ENCODE measurements around the gene PPP1R14C. TPM values are rescaled to one million over a fixed set of nuclear protein-coding genes. Genes with fewer than 3 reads are reported as not detected.

The PPP1R14C gene, protein sequence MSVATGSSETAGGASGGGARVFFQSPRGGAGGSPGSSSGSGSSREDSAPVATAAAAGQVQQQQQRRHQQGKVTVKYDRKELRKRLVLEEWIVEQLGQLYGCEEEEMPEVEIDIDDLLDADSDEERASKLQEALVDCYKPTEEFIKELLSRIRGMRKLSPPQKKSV
- not detected for total RNA-seq

GRCh38 chr6:150142670-150143515, at the start of gene PPP1R14C:
PPP1R14C (plus strand) TSS chr6:150143044; CDS start chr6:150143193, 149 bp downstream.

Other genes with a start within 250 kb of the PPP1R14C start
- not detected for gene RAET1E, start 244.9 kb upstream of the PPP1R14C start, total RNA-seq
- gene RAET1G, start 219.9 kb upstream of the PPP1R14C start, total RNA-seq = not detected
- 1 to 10 TPM; 2.7 to 3.4 TPM for gene ULBP2, start 201.0 kb upstream of the PPP1R14C start, total RNA-seq
- gene ULBP1, start 179.1 kb upstream of the PPP1R14C start, total RNA-seq = under 1 TPM; 0.82 to 0.96 TPM
- not detected for gene RAET1L, start 117.5 kb upstream of the PPP1R14C start, total RNA-seq
- 1 to 10 TPM; 1.7 to 1.8 TPM for gene ULBP3, start 73.9 kb upstream of the PPP1R14C start, total RNA-seq
- not detected for gene IYD, start 226.0 kb downstream of the PPP1R14C start, total RNA-seq

Measured in activated naive CD4-positive, alpha-beta T cell treated with anti-CD3 and anti-CD28 coated beads, Interleukin-2, amount 10 ng/mL, durations not matched to agents 5 hours and 36 hours (primary cell).